CD4-positive, alpha-beta T cell treated with Interleukin-12 subunit alpha and Interleukin-12 subunit beta, for 1 hour (primary cell): Measurements from ENCODE around the gene GOLGA6D.
"Not testable (repeated sequence)": the region's sequence is repeated elsewhere in the genome, so short reads cannot be mapped to it uniquely, and the experiment has no call there.

ENCODE experiments used
- DNase-seq: peaks from one replicate; pipeline ENCODE4 v3.0.0-alpha.2; 2020

GOLGA6D gene

DNA sequence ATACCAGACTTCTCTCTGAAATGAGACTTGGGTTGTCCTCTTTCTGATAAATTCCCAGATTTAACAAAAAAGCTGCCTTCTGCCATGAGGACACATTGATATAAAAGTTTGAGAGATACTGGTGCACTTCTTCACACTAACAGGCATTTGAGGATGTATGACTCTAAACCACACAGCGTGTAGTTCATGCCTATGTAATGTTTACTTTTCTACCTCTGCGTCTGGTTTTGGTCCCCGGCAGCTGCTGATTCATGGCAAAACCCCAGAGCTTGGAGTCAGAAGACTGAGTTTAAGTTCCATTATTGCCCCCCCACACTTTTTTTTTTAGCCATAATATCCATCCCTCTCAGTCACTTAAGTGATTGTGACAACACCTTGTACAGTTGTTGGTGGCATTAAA, 1.5 kb downstream of the GOLGA6D start:
- not testable (repeated sequence) for DNase-seq

DNA sequence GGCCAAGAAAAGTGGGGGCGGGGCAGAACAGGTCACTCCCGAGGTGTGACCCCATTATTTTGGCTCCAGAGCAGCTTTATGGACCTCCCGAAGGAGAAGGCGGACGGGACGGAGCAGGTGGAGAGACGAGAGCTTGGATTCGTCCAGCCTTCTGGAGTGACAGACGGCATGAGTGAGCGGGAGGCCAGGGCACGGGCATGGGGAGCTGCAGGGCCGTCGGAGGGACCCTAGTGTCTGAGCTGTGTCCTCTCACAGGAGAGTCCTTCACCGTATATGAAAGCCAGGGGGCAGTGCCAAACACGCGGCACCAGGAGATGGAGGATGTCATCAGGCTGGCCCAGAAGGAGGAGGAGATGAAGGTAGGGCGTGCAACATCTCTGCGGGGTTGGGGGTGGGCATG, 11.0 kb downstream of the GOLGA6D start:
- DNase-seq: not testable (repeated sequence)

DNA sequence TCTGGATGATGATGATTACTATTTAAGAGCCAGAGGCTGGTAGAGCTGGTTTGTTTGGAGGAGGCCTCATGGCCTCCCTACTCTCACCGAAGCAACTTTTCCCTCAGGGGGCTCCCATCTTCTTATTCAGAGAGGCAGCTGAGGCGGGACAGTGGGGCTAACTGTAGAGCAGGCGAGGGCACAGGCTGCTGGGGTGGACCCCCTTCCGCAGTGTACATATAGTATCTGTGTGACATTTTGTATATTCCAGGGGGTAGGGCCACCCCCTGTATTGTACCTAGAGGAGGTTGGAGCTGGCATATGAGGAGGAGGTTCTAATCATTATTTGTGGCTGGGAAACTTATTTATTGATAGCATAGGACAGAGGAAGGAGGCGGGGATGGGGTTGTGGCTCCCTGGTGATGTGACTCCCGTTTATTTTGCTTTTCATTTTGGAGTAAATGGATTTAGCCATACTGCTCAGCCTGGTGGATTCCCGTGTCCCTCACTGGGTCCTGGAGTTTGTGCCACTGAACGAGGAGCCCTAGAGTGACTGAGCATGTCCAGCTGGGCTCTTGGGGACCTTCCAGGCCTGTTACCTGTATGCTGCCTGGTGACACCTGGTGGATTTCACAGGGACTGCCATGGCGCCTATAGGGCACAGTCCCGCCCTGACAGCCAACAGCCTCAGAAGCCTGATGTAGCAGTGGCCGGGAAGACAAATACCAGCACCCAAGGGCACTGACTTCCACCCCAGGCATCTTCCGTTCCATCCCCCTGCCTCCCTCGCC, 16.1 kb downstream of the GOLGA6D start:
- DNase-seq: not testable (repeated sequence)

DNA sequence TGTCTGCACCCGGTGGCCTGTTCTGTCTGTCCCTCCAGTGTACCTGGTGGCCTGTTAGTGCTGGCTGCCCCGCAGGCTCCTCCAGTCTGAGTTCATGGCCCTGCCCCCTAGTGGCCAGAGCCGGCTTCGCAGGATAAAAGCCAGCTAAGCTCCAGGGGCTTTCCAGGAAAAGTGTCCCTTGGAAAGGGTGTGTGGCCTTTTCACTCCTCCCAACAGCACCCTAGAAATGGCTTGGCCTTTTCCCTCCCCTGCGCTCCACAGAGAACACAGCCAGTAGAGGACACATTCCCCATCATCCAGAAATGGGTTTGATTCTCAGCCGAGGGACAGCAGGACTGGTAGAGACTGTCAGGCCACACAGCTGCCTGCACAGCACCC, 16.7 kb downstream of the GOLGA6D start:
- peak; percentile 62 for DNase-seq

DNA sequence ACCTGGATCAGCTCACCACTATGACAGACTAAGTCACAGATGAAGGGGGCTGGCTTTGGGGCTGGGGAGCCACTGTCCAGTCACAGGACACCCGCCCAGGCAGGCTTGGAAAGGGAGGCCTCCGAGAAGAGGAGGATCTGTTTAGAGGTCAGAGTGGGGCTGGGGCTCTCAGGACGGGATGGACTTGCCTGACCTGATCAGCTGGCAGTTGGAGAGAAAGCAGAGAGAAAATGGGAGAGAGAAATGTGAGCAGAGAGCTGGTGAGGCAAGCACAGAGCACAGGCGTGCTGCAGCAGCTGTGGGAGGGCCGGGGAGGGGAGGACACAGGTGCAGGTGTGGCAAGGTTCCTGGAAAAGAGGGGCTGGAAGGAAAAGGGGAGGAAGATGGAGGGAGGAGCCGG, 17.4 kb downstream of the GOLGA6D start:
- DNase-seq: not testable (repeated sequence)

DNA sequence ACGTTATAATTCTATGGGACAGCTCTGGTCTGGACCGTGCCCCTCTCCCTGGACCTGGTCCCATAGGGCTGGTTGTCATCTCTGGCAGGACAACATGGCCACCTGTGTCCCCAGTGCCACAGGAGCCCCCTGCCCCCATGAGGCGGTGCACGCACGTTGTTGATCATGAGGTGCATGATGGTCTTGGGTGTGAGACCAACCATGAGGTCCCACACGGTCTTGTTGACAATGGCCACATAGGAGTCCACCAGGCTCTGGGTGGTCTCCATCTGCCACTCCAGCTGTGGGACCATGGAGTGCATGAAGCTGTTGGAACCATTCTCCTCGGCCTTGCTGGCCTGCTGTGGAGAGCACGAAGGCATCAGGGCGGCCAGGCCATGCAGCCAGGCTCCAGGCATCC, 19.7 kb downstream of the GOLGA6D start:
- no peak for DNase-seq

DNA sequence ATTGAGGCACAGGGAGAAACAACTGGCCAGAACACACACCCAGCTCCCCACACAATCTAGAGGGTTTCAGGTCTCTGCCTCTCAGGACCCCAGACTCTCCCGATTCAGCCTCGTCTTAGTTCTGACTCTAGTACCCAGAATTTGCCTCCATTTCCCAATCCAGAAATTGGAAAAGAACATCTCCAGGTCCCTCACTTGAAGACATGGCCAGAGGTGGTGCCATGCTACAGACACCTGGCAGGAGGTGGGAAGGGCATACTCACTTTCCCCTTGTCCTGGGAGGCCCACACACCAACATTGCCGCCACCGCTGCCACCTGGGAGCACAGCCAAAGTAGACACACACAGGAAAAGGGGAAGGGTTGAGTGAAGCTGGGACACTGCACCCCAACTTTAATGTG, 20.1 kb downstream of the GOLGA6D start:
- DNase-seq: not testable (repeated sequence)

DNA sequence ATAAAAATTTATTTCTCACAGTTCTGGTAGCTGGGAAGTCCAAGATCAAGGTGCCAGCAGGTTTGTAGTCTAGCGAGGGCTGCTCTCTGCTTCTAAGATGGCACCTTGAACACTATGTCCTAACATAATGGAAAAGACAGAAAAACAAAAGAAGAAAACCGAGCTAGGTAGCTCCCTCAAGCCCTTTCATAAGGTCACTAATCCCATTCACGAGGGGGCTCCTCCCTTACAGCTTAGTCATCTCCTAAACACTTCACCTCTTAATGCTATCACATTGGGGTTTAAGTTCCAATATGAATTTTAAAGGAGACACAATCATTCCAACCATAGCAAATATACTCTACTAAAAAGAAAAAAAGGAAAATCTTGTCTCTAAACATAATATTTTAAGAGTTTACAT, 23.6 kb downstream of the GOLGA6D start:
- DNase-seq: no peak

DNA sequence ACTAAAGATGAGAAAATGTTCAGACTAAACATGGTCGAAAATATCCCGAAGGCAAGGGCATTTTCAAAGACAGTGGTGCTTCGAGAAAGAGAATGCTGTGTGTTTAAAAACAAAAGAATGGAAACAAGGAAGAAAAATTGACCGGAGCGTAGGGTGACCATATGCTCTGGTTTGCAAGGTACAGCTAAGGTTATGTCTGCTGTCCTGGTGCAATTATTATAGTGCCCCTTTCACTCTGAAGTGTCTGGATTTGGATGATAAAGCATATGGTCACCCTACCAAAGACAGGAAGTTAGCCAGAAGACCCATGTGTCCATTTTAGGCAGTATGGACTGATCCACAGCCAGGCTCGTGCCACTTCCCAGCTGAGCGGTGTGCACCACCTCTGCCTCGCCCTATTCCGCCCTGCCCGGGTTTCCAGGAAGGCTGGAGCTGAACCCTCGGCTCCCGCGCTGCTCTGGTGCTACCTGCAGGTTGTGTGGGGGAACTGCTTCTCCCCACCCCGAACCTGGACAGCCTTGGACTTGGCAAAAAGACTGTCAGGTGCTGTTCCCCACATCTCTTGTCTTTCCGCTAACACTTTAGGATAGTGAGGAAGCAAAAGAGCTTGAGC, 25.2 kb downstream of the GOLGA6D start:
- DNase-seq: no peak

DNA sequence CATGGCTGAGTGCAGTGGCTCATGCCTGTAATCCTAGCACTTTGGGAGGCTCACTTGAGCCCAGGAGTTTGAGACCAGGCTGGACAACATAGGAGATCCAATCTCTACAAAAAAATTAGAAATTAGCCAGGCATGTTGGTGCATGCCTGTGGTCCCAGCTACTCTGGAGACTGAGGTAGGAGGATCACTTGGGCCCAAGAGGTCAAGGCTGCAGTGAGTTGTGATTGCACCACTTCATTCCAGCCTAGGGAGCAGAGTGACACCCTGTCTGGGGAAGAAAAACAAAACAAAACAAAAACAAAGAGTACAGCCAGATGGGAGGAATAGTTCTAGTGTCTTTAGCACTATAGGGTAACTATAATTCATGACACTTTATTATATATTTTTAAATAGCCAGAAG, 27.1 kb downstream of the GOLGA6D start:
- no peak for DNase-seq

DNA sequence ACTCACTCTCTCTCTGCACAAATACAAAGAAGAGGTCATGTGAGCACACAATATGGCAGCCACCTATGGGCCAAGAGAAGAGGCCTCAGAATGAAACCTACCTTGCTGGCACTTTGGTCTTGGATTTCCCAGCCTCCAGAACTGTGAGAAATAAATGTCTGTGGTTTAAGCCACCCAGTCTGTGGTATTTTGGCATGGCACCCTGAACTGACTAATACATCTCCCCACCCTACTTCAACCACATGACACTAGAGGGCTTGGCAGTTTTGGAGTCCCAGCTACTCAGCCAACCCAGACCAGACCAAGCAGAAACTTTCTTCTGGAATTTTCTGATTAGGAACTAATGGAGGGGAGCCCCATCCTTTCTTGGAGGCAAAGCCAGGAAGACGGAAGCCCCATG, 29.9 kb downstream of the GOLGA6D start:
- not testable (repeated sequence) for DNase-seq

DNA sequence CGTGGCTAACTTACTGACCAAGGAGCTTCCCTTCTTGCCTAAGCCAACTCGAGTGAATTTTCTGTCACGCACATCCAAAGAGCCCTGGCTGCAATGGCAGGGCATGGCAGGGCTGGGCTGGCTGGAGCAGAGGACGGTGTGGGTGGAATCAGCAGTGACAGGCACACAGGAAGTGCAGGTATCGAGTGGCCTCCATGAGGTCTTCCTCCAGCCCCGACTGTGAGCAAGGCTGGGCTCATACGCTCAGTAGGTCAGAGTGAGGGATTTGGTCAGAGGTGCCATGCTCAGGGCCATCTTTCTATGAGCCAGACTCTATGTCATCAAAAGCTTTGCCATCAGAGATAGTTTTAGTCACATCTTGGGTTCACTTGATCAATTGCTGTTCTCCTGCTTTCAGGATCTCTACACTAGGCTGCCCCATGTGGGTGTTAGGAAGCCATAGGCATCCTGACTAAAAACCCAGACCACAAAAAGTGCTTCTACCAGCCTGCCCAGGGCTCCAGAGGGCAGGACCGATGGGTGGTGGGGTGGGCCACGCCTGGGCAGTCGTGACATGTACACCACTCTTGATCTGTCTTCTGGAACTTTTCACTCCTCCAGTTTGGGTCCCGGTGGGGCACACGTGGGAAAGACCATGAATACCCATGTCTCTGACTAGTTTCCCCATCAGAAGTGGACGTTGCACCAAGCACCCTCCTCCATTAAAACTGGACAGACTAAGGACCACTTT, 30.6 kb downstream of the GOLGA6D start:
- DNase-seq: no peak

DNA sequence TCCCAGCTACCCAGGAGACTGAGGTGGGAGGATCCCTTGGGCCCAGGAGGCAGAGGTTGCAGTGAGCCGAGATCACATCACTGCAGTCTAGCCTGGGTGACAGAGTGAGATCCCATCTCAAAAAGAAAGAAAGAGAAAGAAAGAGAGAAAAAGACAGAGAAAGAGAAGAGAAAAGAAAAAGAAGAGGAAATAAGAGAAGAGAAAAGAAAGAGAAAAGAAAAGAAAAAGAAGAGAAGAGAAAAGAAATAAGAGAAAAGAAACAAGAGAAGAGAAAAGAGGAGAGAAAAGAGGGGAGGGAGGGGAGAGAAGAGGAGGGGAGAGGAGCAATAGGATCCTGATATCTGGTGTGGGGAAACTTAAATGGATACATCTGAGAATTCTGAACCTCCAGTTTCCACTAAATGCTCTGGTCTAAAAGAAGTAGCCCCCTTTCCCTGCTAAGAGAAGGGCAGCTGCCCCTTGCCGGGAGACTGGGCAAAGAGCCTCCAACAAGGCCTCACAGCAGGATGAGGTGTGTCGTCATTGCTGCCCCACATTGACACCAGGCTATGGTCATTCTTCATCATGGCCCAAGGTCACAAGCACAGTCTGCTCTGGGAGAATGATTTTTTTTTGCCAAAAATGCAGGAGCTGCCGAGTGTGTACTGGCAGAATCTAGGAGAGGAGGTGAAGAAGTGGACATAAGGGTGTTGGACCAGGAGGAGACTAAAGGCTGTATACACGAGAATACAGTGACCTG, 32.1 kb downstream of the GOLGA6D start:
- DNase-seq: no peak

DNA sequence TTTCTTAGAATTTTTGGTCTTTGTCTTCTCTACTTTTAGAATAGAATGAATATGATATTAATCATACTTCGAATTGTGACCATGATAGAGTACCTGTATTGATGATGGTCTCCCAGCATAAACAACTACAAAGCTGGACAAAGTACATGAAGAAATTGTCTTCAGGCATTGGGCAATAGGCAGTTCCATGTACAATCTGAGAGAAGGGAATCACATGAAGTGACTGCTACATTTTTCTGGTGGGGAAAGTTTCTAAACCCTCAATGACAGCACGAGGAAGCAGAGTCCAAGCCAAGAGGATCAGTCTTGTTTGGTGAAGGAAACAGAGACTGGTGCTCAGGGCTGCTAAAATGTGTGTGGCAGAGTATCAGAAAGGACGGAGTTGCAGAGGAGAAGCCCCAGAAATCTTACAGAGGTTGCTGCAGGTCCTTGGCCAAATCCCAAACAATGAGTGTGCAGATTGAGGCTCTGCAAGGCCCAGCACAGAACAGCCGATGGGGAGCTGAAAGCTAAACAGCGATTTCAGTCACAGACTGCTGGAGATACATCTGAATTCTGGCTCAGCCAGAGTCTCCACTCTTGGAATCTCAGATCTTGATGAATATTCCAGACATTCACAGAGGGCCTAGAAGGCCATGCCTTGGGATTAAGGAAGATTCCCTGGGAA, 36.7 kb downstream of the GOLGA6D start:
- not testable (repeated sequence) for DNase-seq

DNA sequence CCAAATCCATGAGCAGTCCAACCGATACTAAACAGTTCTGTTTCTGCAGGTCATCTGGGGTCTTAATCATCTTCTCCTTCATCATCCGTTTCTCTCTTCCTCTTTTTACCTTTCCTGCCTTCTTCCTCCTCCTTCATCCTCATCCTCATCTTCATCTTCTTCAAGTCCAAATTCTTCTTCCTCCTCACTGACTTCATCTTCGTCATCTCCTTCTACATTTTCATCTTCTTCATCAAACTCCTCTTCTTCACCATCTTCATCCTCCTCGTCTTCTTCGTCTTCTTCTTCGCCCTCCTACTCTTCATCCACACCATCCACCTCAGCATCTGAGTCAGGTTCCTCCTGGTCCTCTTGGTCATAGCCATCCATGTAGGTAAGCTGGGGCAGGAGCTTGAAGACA, 39.1 kb downstream of the GOLGA6D start:
- no peak for DNase-seq

DNA sequence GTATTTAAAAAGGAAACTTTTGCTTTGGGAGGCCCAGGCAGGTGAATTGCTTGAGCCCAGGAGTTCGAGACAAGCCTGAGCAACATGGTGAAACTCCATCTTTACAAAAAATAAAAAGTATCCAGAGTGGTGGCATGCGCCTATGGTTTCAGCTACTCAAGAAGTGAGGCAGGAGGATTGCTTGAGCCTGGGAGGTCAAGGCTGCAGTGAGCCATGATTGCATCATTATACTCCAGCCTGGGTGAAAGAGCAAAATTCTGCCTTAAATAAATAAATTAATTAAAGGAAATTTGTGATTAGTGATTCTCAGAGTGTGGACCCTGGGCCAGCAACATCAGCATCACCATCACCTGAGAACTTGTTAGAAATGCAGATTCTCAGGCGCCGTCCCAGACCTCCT, 43.3 kb downstream of the GOLGA6D start:
- DNase-seq: no peak

DNA sequence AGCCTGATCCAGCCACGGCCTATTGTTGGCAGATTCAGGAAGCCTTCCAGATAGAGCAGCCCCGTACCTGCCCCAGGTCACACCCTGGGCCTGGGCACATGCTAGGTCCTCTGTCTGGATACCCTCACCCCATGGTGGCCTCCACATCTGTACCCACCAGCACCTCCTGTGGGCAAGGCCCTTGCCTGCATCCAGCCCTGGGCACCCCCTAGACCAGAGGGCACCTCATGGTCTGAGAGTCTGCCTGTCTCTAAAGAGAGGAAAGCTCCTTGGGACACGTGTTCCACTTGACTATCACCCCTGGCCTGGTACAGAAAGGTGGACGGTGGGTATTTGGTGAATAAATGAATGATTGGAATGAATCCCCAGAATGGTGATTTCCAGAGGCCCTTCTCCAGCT, 44.4 kb downstream of the GOLGA6D start:
- DNase-seq: no peak

DNA sequence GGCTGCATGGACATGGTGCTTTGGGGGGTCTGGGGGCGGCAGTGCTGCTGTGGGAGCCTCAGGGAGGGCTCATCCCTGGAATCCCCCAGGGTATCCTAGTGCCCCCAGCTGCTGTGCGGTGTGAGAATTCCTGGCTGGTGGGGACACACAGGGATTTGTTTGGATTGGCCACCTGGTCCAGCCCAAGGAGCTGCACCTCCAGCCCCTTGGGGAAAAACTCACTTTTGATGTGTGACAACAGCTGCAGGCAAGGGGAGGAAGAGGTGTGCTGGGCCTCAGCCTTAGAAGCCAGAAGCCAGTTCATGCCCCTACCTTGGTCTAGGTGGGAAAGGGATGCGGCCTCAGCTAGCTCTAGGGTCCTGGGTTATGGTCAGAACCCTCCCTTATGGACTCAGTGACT, 44.9 kb downstream of the GOLGA6D start:
- no peak for DNase-seq

DNA sequence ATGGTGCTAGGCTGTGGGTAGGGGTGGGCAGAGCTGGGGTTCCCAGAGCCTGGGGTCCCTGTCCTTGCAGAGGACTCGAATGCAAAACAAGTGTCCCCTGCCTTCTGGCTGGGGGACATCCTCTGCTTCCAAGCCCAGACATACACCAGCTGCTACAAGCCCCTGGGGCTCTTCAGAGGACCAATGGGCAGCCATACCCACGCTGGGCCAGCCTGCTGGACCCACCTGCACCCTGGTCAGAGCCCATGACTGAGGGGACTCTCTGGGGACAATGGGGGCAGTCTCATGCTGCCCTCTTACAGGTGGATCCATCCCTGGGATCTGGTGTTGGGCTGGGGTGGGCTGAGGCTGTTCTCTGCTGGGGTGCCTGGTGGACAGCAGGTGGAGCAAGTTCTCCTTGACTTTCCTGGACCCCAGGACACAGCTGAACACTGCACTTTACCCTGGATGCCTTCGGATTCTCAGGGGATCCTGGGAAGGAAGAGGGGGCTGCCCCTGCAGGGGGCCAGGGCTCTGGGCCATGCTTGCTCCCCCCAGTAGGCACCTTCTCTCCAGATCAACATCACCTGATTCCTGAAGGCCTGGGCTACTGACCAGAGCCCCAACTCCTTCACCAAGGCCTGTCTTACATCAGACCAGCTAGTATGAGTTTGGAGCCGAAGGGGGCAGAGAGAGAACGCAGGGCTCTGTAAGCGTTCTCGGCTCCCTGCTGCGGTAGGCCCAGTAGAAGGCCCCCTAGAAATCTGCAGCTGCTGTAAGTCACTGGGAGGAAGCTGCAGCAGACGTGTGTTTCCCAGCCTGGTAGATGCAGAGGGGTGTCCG, 46.1 kb downstream of the GOLGA6D start:
- no peak for DNase-seq

DNA sequence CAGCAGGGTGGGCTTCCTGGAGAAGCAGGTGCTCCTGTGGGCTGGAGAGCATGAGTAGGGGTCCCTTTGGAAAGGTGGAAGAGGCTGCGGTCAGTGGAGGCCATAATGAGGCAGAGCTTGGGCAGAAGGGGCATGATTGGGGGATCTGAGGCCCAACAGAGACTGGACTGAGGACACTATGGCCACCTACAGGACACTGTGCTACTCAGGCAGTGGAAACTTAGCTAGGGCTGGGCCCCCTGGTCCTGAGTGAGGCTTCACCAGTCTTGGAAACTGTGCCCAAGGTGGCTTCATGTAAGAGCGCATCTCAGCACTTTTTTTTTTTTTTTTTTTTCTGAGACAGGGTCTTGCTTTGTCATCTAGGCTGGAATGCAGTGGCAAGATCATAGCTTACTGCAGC, 46.9 kb downstream of the GOLGA6D start:
- no peak for DNase-seq

DNA sequence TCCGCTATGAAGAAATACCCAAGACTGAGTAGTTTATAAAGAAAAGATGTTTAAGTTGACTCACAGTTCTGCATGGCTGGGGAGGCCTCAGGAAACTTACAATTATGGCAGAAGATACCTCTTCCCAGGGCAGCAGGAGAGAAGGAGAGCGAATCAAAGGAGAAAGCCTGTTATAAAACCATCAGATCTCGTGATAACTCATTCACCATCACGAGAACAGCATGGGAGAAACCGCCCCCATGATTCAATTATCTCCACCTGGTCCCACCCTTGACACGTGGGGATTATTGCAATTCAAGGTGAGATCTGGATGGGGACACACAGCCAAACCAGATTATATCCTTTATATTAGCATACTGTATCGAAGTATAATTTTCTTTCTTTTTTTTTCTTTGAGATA, 49.5 kb downstream of the GOLGA6D start:
- DNase-seq: not testable (repeated sequence)
